HepG2 (cell line): Measurements from ENCODE around the gene MED12. TPM values are rescaled to one million over a fixed set of nuclear protein-coding genes. Genes with fewer than 3 reads are reported as not detected.

Experiments
- ATF1 ChIP-seq: IDR thresholded peaks from 2 replicates; pipeline ENCODE4 v1.6.1; 2016; ENCODE audit warnings: mild to moderate bottlenecking, control low read depth
- BRD4 ChIP-seq: sonication (generic); formaldehyde crosslinking; IDR thresholded peaks from 2 replicates; pipeline ENCODE4 v1.4.0; 2020; ENCODE audit warnings: missing genetic modification reagents
- CAMTA2 ChIP-seq: sonication (generic); formaldehyde crosslinking; IDR thresholded peaks from 2 replicates; pipeline ENCODE4 v1.4.0; 2020; ENCODE audit warnings: mild to moderate bottlenecking, missing genetic modification reagents, borderline replicate concordance
- DNMT3B ChIP-seq: conservative IDR thresholded peaks from 2 replicates; pipeline ENCODE4 v1.6.1; 2016; ENCODE audit warnings: missing biosample characterization, control low read depth
- ESRRA ChIP-seq: sonication (generic); formaldehyde crosslinking; IDR thresholded peaks from 2 replicates; pipeline ENCODE4 v1.5.1; 2020; ENCODE audit warnings: mild to moderate bottlenecking, low read depth, missing genetic modification reagents
- GATAD2A ChIP-seq: IDR thresholded peaks from 2 replicates; pipeline ENCODE4 v1.6.1; 2016
- HNRNPK ChIP-seq: fragments of 200-400 bp; formaldehyde crosslinking; IDR thresholded peaks from 2 replicates; pipeline ENCODE4 v1.6.1; 2018; ENCODE audit warnings: low read length, low read depth, moderate library complexity, mild to moderate bottlenecking; ENCODE audit not compliant: poor library complexity, severe bottlenecking
- KDM6A ChIP-seq: IDR thresholded peaks from 2 replicates; pipeline ENCODE4 v1.6.1; 2016; ENCODE audit warnings: low read depth
- MAF1 ChIP-seq: sonication (generic); formaldehyde crosslinking; IDR thresholded peaks from 2 replicates; pipeline ENCODE4 v1.5.0; 2020; ENCODE audit warnings: missing genetic modification reagents, borderline replicate concordance
- MYNN ChIP-seq: sonication (generic); formaldehyde crosslinking; IDR thresholded peaks from 2 replicates; pipeline ENCODE4 v1.4.0; 2020; ENCODE audit warnings: mild to moderate bottlenecking, low read depth, missing genetic modification reagents
- NCOA2 ChIP-seq: sonication (generic); formaldehyde crosslinking; IDR thresholded peaks from 2 replicates; pipeline ENCODE4 v1.8.0; 2022; ENCODE audit warnings: inconsistent platforms
- NR2F6 ChIP-seq, 2 experiments: IDR thresholded peaks; 2 replicates each; pipeline ENCODE4 v1.6.1; 2016; ENCODE audit warnings: antibody characterized with exemption in 1 of 2, mild to moderate bottlenecking in 1 of 2
- NR3C1 ChIP-seq: sonication (generic); formaldehyde crosslinking; IDR thresholded peaks from 2 replicates; pipeline ENCODE4 v1.4.0; 2020; ENCODE audit warnings: missing genetic modification reagents
- ONECUT2 ChIP-seq: sonication (generic); formaldehyde crosslinking; IDR thresholded peaks from 2 replicates; pipeline ENCODE4 v1.4.0; 2020; ENCODE audit warnings: missing genetic modification reagents
- PRDM15 ChIP-seq: sonication (generic); formaldehyde crosslinking; IDR thresholded peaks from 2 replicates; pipeline ENCODE4 v1.4.0; 2020; ENCODE audit warnings: missing genetic modification reagents
- RXRB ChIP-seq: IDR thresholded peaks from 2 replicates; pipeline ENCODE4 v1.6.1; 2016; ENCODE audit warnings: borderline replicate concordance, missing genetic modification reagents, missing compliant biosample characterization
- SRSF4 ChIP-seq: fragments of 200-400 bp; formaldehyde crosslinking; IDR thresholded peaks from one replicate; pipeline ENCODE4 v1.6.1; 2018; ENCODE audit warnings: mild to moderate bottlenecking, low read depth, low read length, moderate library complexity; ENCODE audit not compliant: poor library complexity, severe bottlenecking
- TOE1 ChIP-seq: sonication (generic); formaldehyde crosslinking; IDR thresholded peaks from 2 replicates; pipeline ENCODE4 v1.4.0; 2020; ENCODE audit warnings: mild to moderate bottlenecking, missing genetic modification reagents
- YY1 ChIP-seq: IDR thresholded peaks from 2 replicates; pipeline ENCODE4 v1.6.1; 2011; ENCODE audit warnings: low read length, low read depth, moderate library complexity, mild to moderate bottlenecking; ENCODE audit not compliant: insufficient read depth, insufficient replicate concordance
- ZBTB38 ChIP-seq: sonication (generic); formaldehyde crosslinking; IDR thresholded peaks from 2 replicates; pipeline ENCODE4 v1.5.1; 2020; ENCODE audit warnings: mild to moderate bottlenecking, missing genetic modification reagents
- ZNF263 ChIP-seq: sonication (generic); formaldehyde crosslinking; IDR thresholded peaks from 2 replicates; pipeline ENCODE4 v1.4.0; 2020; ENCODE audit warnings: missing genetic modification reagents
- ZNF562 ChIP-seq: sonication (generic); formaldehyde crosslinking; IDR thresholded peaks from 2 replicates; pipeline ENCODE4 v1.8.0; 2022; ENCODE audit warnings: missing genetic modification reagents, borderline replicate concordance
- ZNF563 ChIP-seq: sonication (generic); formaldehyde crosslinking; IDR thresholded peaks from 2 replicates; pipeline ENCODE4 v1.8.0; 2022; ENCODE audit warnings: mild to moderate bottlenecking, moderate library complexity, missing genetic modification reagents
- polyA plus RNA-seq, 8 experiments: library from polyadenylated mRNA; depleted of rRNA in 3 of 8; stranded (reverse) in 7 of 8; unstranded in 1 of 8; fragments of >200 nt; fragmentation: Illumina TruSeq in 4 of 8; extraction: Trizol in 4 of 8; gene quantifications; 2 replicates each; pipeline versions ENCODE4 v1.2.1 to v1.2.3, GENCODE V29; 2011 to 2016; ENCODE audit warnings: low read depth in 4 of 8, missing spikeins in 1 of 8, mixed read lengths in 1 of 8; ENCODE audit not compliant: insufficient read depth in 1 of 8
- total RNA-seq, 5 experiments: library from RNA; depleted of rRNA; stranded (reverse); fragments of >200 nt; fragmentation: Illumina TruSeq; extraction: Trizol; gene quantifications; 2 replicates each; pipeline ENCODE4 v1.2.3, GENCODE V29; 2016; ENCODE audit warnings: low read depth in 1 of 5
- TF ChIP-seq, protein P1 (sequence below), 2 experiments: sonication (generic) in 1 of 2; formaldehyde crosslinking in 1 of 2; IDR thresholded peaks; 2 replicates each; pipeline versions ENCODE4 v1.6.1 to v1.9.0; 2014 to 2022; ENCODE audit warnings: antibody characterized with exemption in 1 of 2, borderline replicate concordance in 1 of 2, inconsistent platforms in 1 of 2, low read depth in 1 of 2, missing genetic modification reagents in 1 of 2

The MED12 gene
- total and polyA plus RNA-seq, 2 of the 13 experiments (the other 11 are each of a cell fraction or from before 2014, with no cell fraction given): 9.4 to 15.0 TPM

DNA sequence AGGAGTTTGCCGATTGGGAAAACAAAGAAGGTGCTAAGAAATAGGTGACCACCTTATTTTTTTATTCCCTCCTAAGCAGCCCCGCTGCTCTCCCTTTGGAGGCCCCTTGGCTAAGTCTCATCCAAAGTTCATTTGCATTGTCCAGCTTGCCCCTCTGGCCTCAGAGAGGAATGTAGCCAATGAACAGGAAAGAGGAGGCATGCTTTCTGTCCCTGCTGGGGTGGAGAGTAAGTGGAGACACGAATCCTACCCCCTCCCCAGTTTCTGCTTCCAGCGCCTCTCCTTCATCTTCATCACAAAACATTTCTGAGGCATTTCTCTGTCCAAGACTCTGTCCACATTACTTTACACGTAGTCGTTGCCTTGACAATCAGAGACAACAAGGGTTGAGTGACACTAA, 64.9 kb downstream of the MED12 start (continued):
- TF ChIP-seq YY1 (no peak), NCOA2 (CRISPR knock-in tag) (peak; percentile 62; the same call in 1 of the 2 replicates), ESRRA (CRISPR knock-in tag) (no peak), GATAD2A (CRISPR knock-in tag) (peak; percentile 38; the same call in 1 of the 2 replicates), MYNN (CRISPR knock-in tag) (no peak), HNRNPK (no peak), MAF1 (CRISPR knock-in tag) (no peak), CAMTA2 (CRISPR knock-in tag) (no peak), ATF1 (CRISPR knock-in tag) (peak; percentile 35; the same call in 1 of the 2 replicates), SRSF4 (no peak), BRD4 (no peak), NR3C1 (CRISPR knock-in tag) (no peak), KDM6A (CRISPR knock-in tag) (peak; percentile 87), ZBTB38 (CRISPR knock-in tag) (no peak), ZNF263 (no peak), RXRB (CRISPR knock-in tag) (no peak), PRDM15 (CRISPR knock-in tag) (no peak), DNMT3B (CRISPR knock-in tag) (no peak), TOE1 (no peak), ZNF562 (no peak), ZNF563 (no peak), NR2F6 (IDR thresholded peaks at IDR 0.05) (no peak), NR2F6 (CRISPR knock-in tag; IDR thresholded peaks at IDR 0.05) (no peak), ONECUT2 (no peak)
- TF ChIP-seq, protein P1, sequence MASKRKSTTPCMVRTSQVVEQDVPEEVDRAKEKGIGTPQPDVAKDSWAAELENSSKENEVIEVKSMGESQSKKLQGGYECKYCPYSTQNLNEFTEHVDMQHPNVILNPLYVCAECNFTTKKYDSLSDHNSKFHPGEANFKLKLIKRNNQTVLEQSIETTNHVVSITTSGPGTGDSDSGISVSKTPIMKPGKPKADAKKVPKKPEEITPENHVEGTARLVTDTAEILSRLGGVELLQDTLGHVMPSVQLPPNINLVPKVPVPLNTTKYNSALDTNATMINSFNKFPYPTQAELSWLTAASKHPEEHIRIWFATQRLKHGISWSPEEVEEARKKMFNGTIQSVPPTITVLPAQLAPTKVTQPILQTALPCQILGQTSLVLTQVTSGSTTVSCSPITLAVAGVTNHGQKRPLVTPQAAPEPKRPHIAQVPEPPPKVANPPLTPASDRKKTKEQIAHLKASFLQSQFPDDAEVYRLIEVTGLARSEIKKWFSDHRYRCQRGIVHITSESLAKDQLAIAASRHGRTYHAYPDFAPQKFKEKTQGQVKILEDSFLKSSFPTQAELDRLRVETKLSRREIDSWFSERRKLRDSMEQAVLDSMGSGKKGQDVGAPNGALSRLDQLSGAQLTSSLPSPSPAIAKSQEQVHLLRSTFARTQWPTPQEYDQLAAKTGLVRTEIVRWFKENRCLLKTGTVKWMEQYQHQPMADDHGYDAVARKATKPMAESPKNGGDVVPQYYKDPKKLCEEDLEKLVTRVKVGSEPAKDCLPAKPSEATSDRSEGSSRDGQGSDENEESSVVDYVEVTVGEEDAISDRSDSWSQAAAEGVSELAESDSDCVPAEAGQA (IDR thresholded peaks at IDR 0.05; ENCODE audit: low read depth): no peak
- TF ChIP-seq, protein P1 (CRISPR knock-in tag; IDR thresholded peaks at IDR 0.05; ENCODE audit: borderline replicate concordance): no peak
